Vagina (tissue), 2 donors: ENCODE measurements around the gene RPTOR. TPM values are rescaled to one million over a fixed set of nuclear protein-coding genes. Genes with fewer than 3 reads are reported as not detected.

Experiments used
- DNase-seq, 2 donors: peaks; one replicate each; pipeline ENCODE4 v3.0.0-alpha.2; 2017; ENCODE audit errors: extremely low spot score in 2 of 2
- H3K27ac ChIP-seq: fragments of 200-600 bp; sonication (generic); one replicate; pipeline ENCODE4 v1.5.1; 2019
- H3K27me3 ChIP-seq: fragments of 200-600 bp; sonication (generic); one replicate; pipeline ENCODE4 v1.5.1; 2019
- H3K36me3 ChIP-seq, 2 donors: fragments of 200-600 bp; sonication (generic); one replicate each; pipeline ENCODE4 v1.5.1; 2017 to 2019
- H3K4me1 ChIP-seq: fragments of 200-600 bp; sonication (generic); one replicate; pipeline ENCODE4 v1.5.1; 2019
- H3K4me3 ChIP-seq, 2 donors: fragments of 200-600 bp; sonication (generic); 1 replicate in 1 of 2; 2 replicates in 1 of 2; pipeline ENCODE4 v1.5.1; 2016 to 2019
- H3K9me3 ChIP-seq: fragments of 200-600 bp; sonication (generic); one replicate; pipeline ENCODE4 v1.5.1; 2019
- POLR2A ChIP-seq, 2 donors: fragments of 450-650 bp; IDR thresholded peaks; one replicate each; pipeline ENCODE4 v1.6.1; 2017; ENCODE audit warnings: antibody characterized with exemption in 2 of 2, mild to moderate bottlenecking in 2 of 2, moderate library complexity in 2 of 2
- POLR2AphosphoS5 ChIP-seq, 2 donors: sonication (generic); formaldehyde crosslinking; IDR thresholded peaks; one replicate each; pipeline ENCODE4 v1.9.0; 2017; ENCODE audit warnings: antibody characterized with exemption in 2 of 2, mild to moderate bottlenecking in 2 of 2, low read depth in 1 of 2; ENCODE audit not compliant: insufficient read depth in 1 of 2
- intact Hi-C: fragments of 100-400 bp; cut with DNase I; formaldehyde crosslinking; loops from one replicate; pipeline ENCODE4 v1.15.1; 2023
- total RNA-seq: library from RNA; depleted of rRNA; stranded (reverse); fragments of >200 nt; gene quantifications from one replicate; pipeline ENCODE4 v1.2.3, GENCODE V29; 2016
- TF ChIP-seq, protein P1 (sequence below), 3 experiments: fragments of 450-650 bp in 2 of 3; fragments of 200-600 bp in 1 of 3; sonication (generic) in 1 of 3; IDR thresholded peaks; one replicate each; pipeline ENCODE4 v1.5.1; 2017 to 2019; ENCODE audit warnings: antibody characterized with exemption in 3 of 3, mild to moderate bottlenecking in 2 of 3, moderate library complexity in 2 of 3

Gene RPTOR
- total RNA-seq, 1 donor from 2014 or later: 38.3 TPM

DNA sequence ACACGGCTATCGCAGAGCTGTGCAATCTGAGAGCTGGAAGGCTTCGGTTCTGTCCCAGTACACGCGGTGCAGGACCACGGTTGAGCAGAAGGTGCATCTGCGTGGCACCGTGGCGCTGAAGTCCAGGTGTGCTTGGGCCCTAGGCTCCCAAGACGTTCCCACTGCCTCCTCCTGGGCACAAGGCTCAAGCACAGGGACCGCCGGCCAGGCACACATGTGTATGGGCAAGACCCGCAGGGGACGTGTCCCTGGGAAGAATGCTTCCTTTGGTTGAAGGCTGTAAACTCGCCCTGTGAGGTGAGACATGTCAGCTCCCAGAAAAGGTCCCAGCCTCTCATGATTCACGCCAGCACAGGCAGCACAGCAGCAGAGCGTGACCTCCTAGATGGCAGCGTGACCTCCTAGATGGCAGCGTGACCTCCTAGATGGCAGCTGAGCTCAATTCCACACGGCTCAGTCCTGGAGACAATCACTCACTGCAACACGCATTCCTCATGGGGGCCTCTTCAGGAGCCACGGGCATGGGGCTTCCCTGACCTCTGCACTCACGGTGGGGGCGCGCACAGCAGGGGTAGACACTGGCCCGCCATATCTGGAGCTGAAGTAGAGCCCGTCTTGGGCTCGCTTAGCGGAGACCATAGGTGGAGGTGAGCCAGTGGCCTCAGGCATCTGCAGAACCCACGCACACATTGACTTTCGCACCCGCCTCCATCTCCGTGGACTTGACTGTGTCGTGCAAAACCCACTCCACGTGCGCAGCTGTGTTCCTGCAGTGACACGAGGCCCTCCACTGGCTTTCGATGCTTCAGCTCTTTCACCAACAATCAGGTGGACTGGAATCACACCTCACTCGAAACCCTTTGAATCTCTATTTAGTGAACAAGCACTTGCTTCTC lies 362.0 kb downstream of the RPTOR start:
- no peak for DNase-seq
- intact Hi-C loops: loop anchor here (10.0 kb wide), 1 partner anchor 78 kb away; no protein-coding TSS in a partner anchor
- H3K27ac ChIP-seq: no peak overlapping the region
- no peaks in the 10 kb centered on the region for H3K9me3 ChIP-seq
- peaks cover 0 to 14% of the 10 kb centered on the region in 2 donors for H3K36me3 ChIP-seq
- H3K4me1 ChIP-seq: no peaks in the 10 kb centered on the region
- TF ChIP-seq, protein P1, sequence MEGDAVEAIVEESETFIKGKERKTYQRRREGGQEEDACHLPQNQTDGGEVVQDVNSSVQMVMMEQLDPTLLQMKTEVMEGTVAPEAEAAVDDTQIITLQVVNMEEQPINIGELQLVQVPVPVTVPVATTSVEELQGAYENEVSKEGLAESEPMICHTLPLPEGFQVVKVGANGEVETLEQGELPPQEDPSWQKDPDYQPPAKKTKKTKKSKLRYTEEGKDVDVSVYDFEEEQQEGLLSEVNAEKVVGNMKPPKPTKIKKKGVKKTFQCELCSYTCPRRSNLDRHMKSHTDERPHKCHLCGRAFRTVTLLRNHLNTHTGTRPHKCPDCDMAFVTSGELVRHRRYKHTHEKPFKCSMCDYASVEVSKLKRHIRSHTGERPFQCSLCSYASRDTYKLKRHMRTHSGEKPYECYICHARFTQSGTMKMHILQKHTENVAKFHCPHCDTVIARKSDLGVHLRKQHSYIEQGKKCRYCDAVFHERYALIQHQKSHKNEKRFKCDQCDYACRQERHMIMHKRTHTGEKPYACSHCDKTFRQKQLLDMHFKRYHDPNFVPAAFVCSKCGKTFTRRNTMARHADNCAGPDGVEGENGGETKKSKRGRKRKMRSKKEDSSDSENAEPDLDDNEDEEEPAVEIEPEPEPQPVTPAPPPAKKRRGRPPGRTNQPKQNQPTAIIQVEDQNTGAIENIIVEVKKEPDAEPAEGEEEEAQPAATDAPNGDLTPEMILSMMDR (IDR thresholded peaks at IDR 0.05): no peak
- TF ChIP-seq POLR2A (IDR thresholded peaks at IDR 0.05): no peak
- TF ChIP-seq POLR2AphosphoS5 (IDR thresholded peaks at IDR 0.05; ENCODE audit: insufficient read depth in 1 of 2, low read depth in 1 of 2): no peak
- no peaks in the 10 kb centered on the region for H3K27me3 ChIP-seq
- no peak overlapping the region for H3K4me3 ChIP-seq

DNA sequence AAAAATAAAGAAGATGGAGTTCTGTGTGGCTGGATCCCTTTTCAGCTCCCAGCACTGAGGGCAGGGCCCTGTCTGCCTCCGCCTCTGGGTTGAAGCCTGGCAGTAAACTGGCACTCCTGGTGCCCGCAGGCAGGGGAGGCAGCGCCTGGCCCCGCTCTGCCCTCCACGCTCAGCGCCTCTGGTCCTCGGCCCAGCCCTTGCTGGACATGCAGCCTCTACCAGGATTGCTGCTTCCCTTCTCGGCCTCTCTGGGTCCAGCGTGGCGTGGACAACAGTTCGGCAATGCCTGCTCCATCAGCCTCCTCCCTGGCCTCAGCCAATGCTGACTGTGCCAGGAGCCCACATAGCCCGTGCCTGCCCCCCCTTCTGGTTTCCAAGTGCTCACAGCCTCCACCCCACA lies 362.6 kb downstream of the RPTOR start:
- no peaks in the 10 kb centered on the region for H3K27me3 ChIP-seq
- H3K27ac ChIP-seq: no peak overlapping the region

DNA sequence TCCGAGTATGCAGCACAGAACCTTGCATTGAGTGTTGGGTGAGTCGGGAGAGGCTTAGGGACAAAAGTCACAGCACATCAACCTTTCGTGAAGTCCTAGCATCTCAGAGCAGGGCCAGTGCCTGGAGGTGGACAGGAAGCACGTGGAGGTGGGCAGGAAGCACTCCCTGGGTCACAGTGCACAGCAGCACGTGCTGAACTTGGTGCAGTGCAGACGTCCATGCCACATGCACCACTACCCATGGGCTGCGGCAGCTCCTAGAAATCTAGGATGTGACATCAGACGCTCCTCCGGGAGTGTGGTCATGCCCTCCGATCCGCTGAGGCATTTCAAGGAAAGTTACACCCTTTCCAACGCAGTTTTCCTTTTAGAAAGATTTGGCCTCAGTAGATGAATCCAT lies 363.6 kb downstream of the RPTOR start:
- no peak for DNase-seq
- Histone ChIP-seq H3K4me3 (no peak overlapping the region), H3K36me3 (peaks cover 0 to 18% of the 10 kb centered on the region in 2 donors), H3K4me1 (no peaks in the 10 kb centered on the region), H3K9me3 (no peaks in the 10 kb centered on the region), H3K27ac (no peak overlapping the region), H3K27me3 (no peaks in the 10 kb centered on the region)
- no peak for TF ChIP-seq POLR2AphosphoS5 (IDR thresholded peaks at IDR 0.05; ENCODE audit: insufficient read depth in 1 of 2, low read depth in 1 of 2)
- TF ChIP-seq POLR2A (IDR thresholded peaks at IDR 0.05): no peak
- TF ChIP-seq, protein P1 (IDR thresholded peaks at IDR 0.05): no peak
- intact Hi-C loops: loop anchor here (10.0 kb wide), 1 partner anchor 77 kb away; no protein-coding TSS in a partner anchor

More for the DNA sequence above, 362.6 kb downstream of the RPTOR start:
- intact Hi-C loops: loop anchor here (10.0 kb wide), 1 partner anchor 78 kb away; no protein-coding TSS in a partner anchor
- no peak for DNase-seq
- no peaks in the 10 kb centered on the region for H3K9me3 ChIP-seq
- H3K4me3 ChIP-seq: no peak overlapping the region
- peaks cover 0 to 18% of the 10 kb centered on the region in 2 donors for H3K36me3 ChIP-seq
- H3K4me1 ChIP-seq: no peaks in the 10 kb centered on the region
- TF ChIP-seq POLR2A (IDR thresholded peaks at IDR 0.05): no peak
- no peak for TF ChIP-seq POLR2AphosphoS5 (IDR thresholded peaks at IDR 0.05; ENCODE audit: insufficient read depth in 1 of 2, low read depth in 1 of 2)
- TF ChIP-seq, protein P1 (IDR thresholded peaks at IDR 0.05): no peak

DNA sequence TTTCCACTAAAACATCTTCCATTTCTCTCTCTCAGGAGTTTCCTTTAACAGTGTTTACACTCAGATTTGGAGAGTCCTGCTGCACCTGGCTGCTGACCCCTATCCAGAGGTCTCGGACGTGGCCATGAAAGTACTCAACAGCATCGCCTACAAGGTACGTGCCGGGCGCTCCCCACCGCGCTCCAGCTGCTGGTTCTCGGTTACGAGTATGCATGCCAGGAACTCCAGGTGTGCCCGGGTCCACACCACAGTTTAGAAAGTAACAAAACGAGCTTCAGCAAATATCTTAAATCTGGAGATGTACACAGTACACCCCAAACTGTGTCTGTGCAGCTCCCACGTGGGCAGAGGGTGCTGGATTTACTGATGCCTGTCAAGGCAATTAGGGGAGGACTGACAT lies 364.1 kb downstream of the RPTOR start:
- TF ChIP-seq POLR2AphosphoS5 (IDR thresholded peaks at IDR 0.05; ENCODE audit: insufficient read depth in 1 of 2, low read depth in 1 of 2) (no peak), POLR2A (IDR thresholded peaks at IDR 0.05) (no peak)
- TF ChIP-seq, protein P1 (IDR thresholded peaks at IDR 0.05): no peak
- DNase-seq: no peak
- Histone ChIP-seq H3K4me3 (no peak overlapping the region), H3K9me3 (no peaks in the 10 kb centered on the region), H3K4me1 (no peaks in the 10 kb centered on the region), H3K27ac (no peak overlapping the region), H3K36me3 (peaks cover 0 to 18% of the 10 kb centered on the region in 2 donors), H3K27me3 (no peaks in the 10 kb centered on the region)
- intact Hi-C loops: loop anchor here (10.0 kb wide), 1 partner anchor 76 kb away; no protein-coding TSS in a partner anchor
